PC-9 (cell line): Measurements from ENCODE around the gene TJP2.

Experiments
- CTCF ChIP-seq: fragments of 200-600 bp; sonication (generic); conservative IDR thresholded peaks from 2 replicates; pipeline ENCODE4 v1.6.1; 2017; ENCODE audit warnings: mixed run types, antibody characterized with exemption, mild to moderate bottlenecking, moderate library complexity
- EZH2 ChIP-seq: fragments of 200-600 bp; sonication (generic); IDR thresholded peaks from 2 replicates; pipeline ENCODE4 v1.8.0; 2017; ENCODE audit warnings: antibody characterized with exemption, low read depth

- no peak for TF ChIP-seq CTCF
- no peak for TF ChIP-seq EZH2
Observed at GRCh38 chr9:69188975-69189374, 14.9 kb downstream of the TJP2 start.
